ENCODE results near the gene KITLG. TPM values are rescaled to one million over a fixed set of nuclear protein-coding genes. Genes with fewer than 3 reads are reported as not detected.
A peak's percentile ranks its signal among the peaks of the same experiment; 100 is the strongest.

Gene KITLG
- total and polyA plus RNA-seq, 3 donors from 2014 or later = 12.2 to 25.0 (median 21.8) TPM

- peak overlapping the region in 1 of 2 donors; percentile 47 for H3K27ac ChIP-seq
Measured at GRCh38 chr12:88578276-88579160, 1.8 kb downstream of the KITLG start.

GRCh38 chr12:88577537-88577936 lies 2.7 kb downstream of the KITLG start:
- no peak overlapping the region for H3K4me3 ChIP-seq
- intact Hi-C loops (cut with DNase I; ENCODE audit: low total_unique reads) = no loop called here
- DNase-seq = no peak

More at GRCh38 chr12:88578276-88579160, 1.8 kb downstream of the KITLG start:
- H3K9me3 ChIP-seq = no peaks in the 10 kb centered on the region
- H3K36me3 ChIP-seq (ENCODE audit: low read depth, missing control alignments) = no peaks in the 10 kb centered on the region
- intact Hi-C loops (cut with DNase I; ENCODE audit: low total_unique reads) = no loop called here
- peaks cover 20% of the 10 kb centered on the region for H3K4me1 ChIP-seq
- peak overlapping the region; percentile 69 to 80 for H3K4me3 ChIP-seq
- DNase-seq = peak; percentile 37
- WGBS, 2 donors = 25 to 33% methylated on average over 12 of the region's 12 CpGs
- no peaks in the 10 kb centered on the region for H3K27me3 ChIP-seq
- TF ChIP-seq CTCF (IDR thresholded peaks at IDR 0.05) (no peak), POLR2A (IDR thresholded peaks at IDR 0.05) (no peak)

GRCh38 chr12:88576866-88577265 lies 3.4 kb downstream of the KITLG start:
- DNase-seq = no peak
- TF ChIP-seq POLR2A (IDR thresholded peaks at IDR 0.05) (no peak), CTCF (IDR thresholded peaks at IDR 0.05) (no peak)
- 69 to 83% methylated on average over 1 of the region's 1 CpG for WGBS, 2 donors
- no peak overlapping the region for H3K4me3 ChIP-seq
- H3K36me3 ChIP-seq (ENCODE audit: low read depth, missing control alignments) = no peaks in the 10 kb centered on the region
- peak overlapping the region in 1 of 2 donors; percentile 29 for H3K27ac ChIP-seq
- H3K27me3 ChIP-seq = no peaks in the 10 kb centered on the region
- intact Hi-C loops (cut with DNase I; ENCODE audit: low total_unique reads) = no loop called here
- peaks cover 21% of the 10 kb centered on the region for H3K4me1 ChIP-seq
- no peaks in the 10 kb centered on the region for H3K9me3 ChIP-seq

More at GRCh38 chr12:88577537-88577936, 2.7 kb downstream of the KITLG start:
- Histone ChIP-seq H3K36me3 (ENCODE audit: low read depth, missing control alignments) (no peaks in the 10 kb centered on the region), H3K27ac (peak overlapping the region in 1 of 2 donors; percentile 29), H3K27me3 (no peaks in the 10 kb centered on the region), H3K9me3 (no peaks in the 10 kb centered on the region), H3K4me1 (peaks cover 21% of the 10 kb centered on the region)
- TF ChIP-seq POLR2A (IDR thresholded peaks at IDR 0.05) (no peak), CTCF (IDR thresholded peaks at IDR 0.05) (peak in 1 of 3 experiments; percentile 24)
- WGBS, 2 donors = 54 to 78% methylated on average over 1 of the region's 1 CpG

GRCh38 chr12:88575361-88575970 lies 4.8 kb downstream of the KITLG start:
- no peak for DNase-seq
- H3K9me3 ChIP-seq = no peaks in the 10 kb centered on the region
- intact Hi-C loops (cut with DNase I; ENCODE audit: low total_unique reads) = no loop called here
- no peaks in the 10 kb centered on the region for H3K27me3 ChIP-seq
- no peak for TF ChIP-seq CTCF (IDR thresholded peaks at IDR 0.05)
- H3K27ac ChIP-seq = peak overlapping the region in 1 of 2 donors; percentile 66
- 22 to 38% methylated on average over 2 of the region's 2 CpGs for WGBS, 2 donors
- peaks cover 21% of the 10 kb centered on the region for H3K4me1 ChIP-seq
- H3K4me3 ChIP-seq = no peak overlapping the region
- H3K36me3 ChIP-seq (ENCODE audit: low read depth, missing control alignments) = no peaks in the 10 kb centered on the region

Measured in testis (tissue), 3 donors.